Measurements from ENCODE around the gene SLC25A21.

DNA sequence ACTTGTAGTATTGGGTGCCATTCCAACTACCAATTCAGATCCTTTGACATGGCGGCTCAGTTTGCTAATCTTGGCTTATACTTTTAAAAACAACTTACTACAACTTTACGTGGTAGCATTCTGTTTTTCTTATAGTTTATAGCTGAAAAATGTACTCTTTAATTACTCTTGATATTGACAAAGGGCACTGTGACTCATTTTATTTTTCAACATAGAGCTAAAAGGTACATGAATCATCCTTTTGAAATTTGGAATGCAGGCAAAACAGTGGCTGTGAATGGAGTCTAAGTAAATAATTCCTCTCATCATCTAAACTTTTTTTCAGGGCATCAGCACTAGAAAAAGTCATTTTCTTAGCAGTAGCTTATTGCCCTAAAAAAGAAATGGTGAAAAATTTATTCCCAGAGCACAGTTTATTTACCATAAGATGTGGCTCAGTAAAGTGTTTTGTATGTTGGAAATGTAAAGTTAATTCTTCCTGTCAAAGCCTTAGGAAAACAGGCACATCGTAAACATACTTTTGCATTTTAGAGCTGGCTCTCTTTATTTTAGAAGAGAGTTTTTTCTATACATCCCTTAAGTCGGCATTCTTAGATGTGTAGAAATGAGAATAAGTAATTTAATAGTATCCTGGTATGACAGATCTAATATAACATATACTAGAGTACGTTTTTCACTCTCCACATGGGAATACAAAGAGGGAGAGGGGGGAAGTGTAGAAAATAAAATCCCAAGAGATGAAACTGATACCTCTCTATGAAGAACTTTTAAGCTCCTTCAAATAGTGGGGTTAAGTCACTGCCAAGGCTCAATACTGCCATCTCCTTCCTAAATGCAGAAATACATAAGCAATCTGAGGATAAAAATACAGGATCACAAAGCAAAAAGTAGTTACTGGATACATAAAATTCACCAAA lies 55.2 kb downstream of the SLC25A21 start:
- TF ChIP-seq POLR2A (IDR thresholded peaks at IDR 0.05; ENCODE audit: low read depth, low read length) (no peak), TAF1 (IDR thresholded peaks at IDR 0.05; ENCODE audit: borderline replicate concordance, low read depth, low read length) (no peak)
